HCT116 (cell line): Measurements from ENCODE around the gene PLCXD3. TPM values are rescaled to one million over a fixed set of nuclear protein-coding genes. Genes with fewer than 3 reads are reported as not detected.

Experiments used
- ATAC-seq: fragments of 200-7000 bp; cut with Tn5 transposase; 2 replicates; pipeline ENCODE4 v1.9.1; 2020; ENCODE audit warnings: mild to moderate bottlenecking, moderate library complexity
- BruUV-seq: library from RNA; stranded (reverse); fragments of 400-500 nt; replicated peaks from 2 replicates; lab custom pipeline; 2021; lab: Mats Ljungman, UMichigan
- CTCF ChIA-PET: fragments of 300-600 bp; sonication (Branson Sonifier 250); formaldehyde crosslinking; loops from one replicate; lab custom pipeline; 2021; ENCODE audit warnings: antibody characterized with exemption; lab: Charles Lee
- POLR2A ChIA-PET: fragments of 300-600, 350-600 bp; sonication (Branson Sonifier 250); formaldehyde crosslinking; loops from one replicate; lab custom pipeline; 2021; ENCODE audit warnings: antibody characterized with exemption; lab: Charles Lee
- RAD21 ChIA-PET, 2 experiments: fragments of 300-600 bp; sonication (Branson Sonifier 250); formaldehyde crosslinking; loops; one replicate each; lab custom pipeline; 2023; ENCODE audit warnings: low total read pairs in 2 of 2; ENCODE audit not compliant: uncharacterized antibody in 2 of 2, unreplicated experiment in 2 of 2, low non-redundant PET in 1 of 2; lab: Charles Lee
- DNase-seq: peaks from one replicate; pipeline ENCODE4 v3.0.0-alpha.2; 2010; ENCODE audit warnings: low read depth, low spot score
- H2AFZ ChIP-seq: fragments of 200-600 bp; shearing (Covaris generic), sonication (generic); 2 replicates; pipeline ENCODE4 v1.6.1; 2017; ENCODE audit warnings: low read depth, mixed run types, mixed read lengths, antibody characterized with exemption, low read length; ENCODE audit not compliant: poor library complexity, severe bottlenecking
- H3K27ac ChIP-seq: 2 replicates; pipeline ENCODE4 v1.5.1; 2012; ENCODE audit warnings: low read depth, low read length
- H3K27me3 ChIP-seq: fragments of 200-600 bp; sonication (generic); 2 replicates; pipeline ENCODE4 v1.6.1; 2016; ENCODE audit warnings: mixed run types, low read length, mixed read lengths; ENCODE audit not compliant: insufficient read depth
- H3K36me3 ChIP-seq, 2 experiments: fragments of 200-500 bp in 1 of 2; fragments of 200-600 bp in 1 of 2; sonication (Bioruptor generic) in 1 of 2; sonication (generic) in 1 of 2; 2 replicates each; pipeline versions ENCODE4 v1.5.1 to v1.6.1; 2014 to 2016; ENCODE audit warnings: low read length in 2 of 2, inconsistent platforms in 1 of 2, mixed read lengths in 1 of 2, mixed run types in 1 of 2; ENCODE audit not compliant: insufficient read depth in 2 of 2, control insufficient read depth in 1 of 2
- H3K4me1 ChIP-seq, 2 experiments: fragments of 200-600 bp in 1 of 2; sonication (generic) in 1 of 2; 2 replicates each; pipeline versions ENCODE4 v1.5.1 to v1.6.1; 2012 to 2017; ENCODE audit warnings: low read length in 2 of 2, inconsistent platforms in 1 of 2, mild to moderate bottlenecking in 1 of 2, mixed read lengths in 1 of 2, mixed run types in 1 of 2, moderate library complexity in 1 of 2; ENCODE audit not compliant: insufficient read depth in 2 of 2, control insufficient read depth in 1 of 2
- H3K4me2 ChIP-seq: fragments of 200-600 bp; sonication (generic); 2 replicates; pipeline ENCODE4 v1.6.1; 2017; ENCODE audit warnings: mixed run types, low read length, mixed read lengths
- H3K4me3 ChIP-seq, 2 experiments: fragments of 200-600 bp in 1 of 2; sonication (generic) in 1 of 2; replicated peaks in 1 of 2; 2 replicates each; pipeline ENCODE4 v1.5.1; 2011 to 2016; ENCODE audit warnings: low read length in 2 of 2, control low read depth in 1 of 2, low read depth in 1 of 2, mild to moderate bottlenecking in 1 of 2, mixed read lengths in 1 of 2, mixed run types in 1 of 2
- H3K79me2 ChIP-seq: fragments of 200-600 bp; sonication (generic); 2 replicates; pipeline ENCODE4 v1.6.1; 2017; ENCODE audit warnings: mild to moderate bottlenecking, mixed run types, low read length, moderate library complexity, mixed read lengths; ENCODE audit not compliant: insufficient read depth
- H3K9ac ChIP-seq: fragments of 200-600 bp; sonication (generic); 2 replicates; pipeline ENCODE4 v1.6.1; 2016; ENCODE audit warnings: low read length, mixed read lengths
- H3K9me2 ChIP-seq: fragments of 200-600 bp; sonication (generic), shearing (Covaris generic); 2 replicates; pipeline ENCODE4 v1.6.1; 2017; ENCODE audit warnings: mixed run types, mild to moderate bottlenecking, moderate library complexity; ENCODE audit not compliant: insufficient read depth
- H3K9me3 ChIP-seq, 2 experiments: fragments of 200-500 bp in 1 of 2; fragments of 200-600 bp in 1 of 2; sonication (Bioruptor generic) in 1 of 2; sonication (generic) in 1 of 2; 2 replicates each; pipeline ENCODE4 v1.6.1; 2014 to 2017; ENCODE audit warnings: low read length in 2 of 2, mixed read lengths in 2 of 2, inconsistent platforms in 1 of 2, low read depth in 1 of 2, mild to moderate bottlenecking in 1 of 2, mixed run types in 1 of 2, moderate library complexity in 1 of 2; ENCODE audit not compliant: control insufficient read depth in 1 of 2, insufficient read depth in 1 of 2
- H4K20me1 ChIP-seq: fragments of 200-600 bp; sonication (generic), shearing (Covaris generic); 2 replicates; pipeline ENCODE4 v1.6.1; 2017; ENCODE audit warnings: mixed run types, mild to moderate bottlenecking, moderate library complexity; ENCODE audit not compliant: insufficient read depth
- CEBPB ChIP-seq: IDR thresholded peaks from 2 replicates; pipeline ENCODE4 v1.6.1; 2012; ENCODE audit warnings: low read depth
- CTCF ChIP-seq, 3 experiments: fragments of 200-600 bp in 1 of 3; sonication (generic) in 1 of 3; IDR thresholded peaks in 2 of 3; conservative IDR thresholded peaks in 1 of 3; 2 replicates each; pipeline ENCODE4 v1.5.1; 2012 to 2017; ENCODE audit warnings: low read depth in 2 of 3, low read length in 2 of 3, antibody characterized with exemption in 1 of 3, borderline replicate concordance in 1 of 3, control low read depth in 1 of 3, mild to moderate bottlenecking in 1 of 3, mixed read lengths in 1 of 3, mixed run types in 1 of 3, moderate library complexity in 1 of 3; ENCODE audit not compliant: insufficient read depth in 1 of 3
- EGR1 ChIP-seq: IDR thresholded peaks from 2 replicates; pipeline ENCODE4 v1.6.1; 2012; ENCODE audit warnings: low read depth
- ELF1 ChIP-seq: IDR thresholded peaks from 2 replicates; pipeline ENCODE4 v1.6.1; 2012; ENCODE audit warnings: low read depth, borderline replicate concordance
- EZH2 ChIP-seq: fragments of 200-600 bp; sonication (generic); IDR thresholded peaks from 2 replicates; pipeline ENCODE4 v1.6.1; 2017; ENCODE audit warnings: antibody characterized with exemption, mixed run types
- EZH2phosphoT487 ChIP-seq: fragments of 200-600 bp; IDR thresholded peaks from 2 replicates; pipeline ENCODE4 v1.6.1; 2018; ENCODE audit warnings: antibody characterized with exemption, borderline replicate concordance
- FOSL1 ChIP-seq: IDR thresholded peaks from 2 replicates; pipeline ENCODE4 v1.6.1; 2012; ENCODE audit warnings: low read depth
- JUND ChIP-seq: IDR thresholded peaks from 2 replicates; pipeline ENCODE4 v1.6.1; 2012
- MAX ChIP-seq: IDR thresholded peaks from 2 replicates; pipeline ENCODE4 v1.6.1; 2012
- POLR2A ChIP-seq: IDR thresholded peaks from 2 replicates; pipeline ENCODE4 v1.7.0; 2011; ENCODE audit warnings: borderline replicate concordance; ENCODE audit not compliant: insufficient read depth, insufficient read length; ENCODE audit errors: extremely low read depth
- RAD21 ChIP-seq: IDR thresholded peaks from 2 replicates; pipeline ENCODE4 v1.6.1; 2012; ENCODE audit warnings: low read depth, mild to moderate bottlenecking
- REST ChIP-seq: IDR thresholded peaks from 2 replicates; pipeline ENCODE4 v1.6.1; 2012; ENCODE audit warnings: low read depth
- SIN3A ChIP-seq: IDR thresholded peaks from 2 replicates; pipeline ENCODE4 v1.6.1; 2012; ENCODE audit warnings: low read depth
- SP1 ChIP-seq: IDR thresholded peaks from 2 replicates; pipeline ENCODE4 v1.6.1; 2012; ENCODE audit warnings: low read depth
- SRF ChIP-seq: IDR thresholded peaks from 2 replicates; pipeline ENCODE4 v1.6.1; 2012; ENCODE audit warnings: low read depth
- YY1 ChIP-seq: IDR thresholded peaks from 2 replicates; pipeline ENCODE4 v1.6.1; 2011; ENCODE audit warnings: low read length, low read depth, moderate library complexity, mild to moderate bottlenecking; ENCODE audit not compliant: insufficient replicate concordance; ENCODE audit errors: extremely low read depth
- intact Hi-C: fragments of 100-400 bp; cut with micrococcal nuclease; formaldehyde crosslinking; loops from 2 replicates; pipeline ENCODE4 v1.10.0; 2022
- total RNA-seq: library from RNA; stranded (reverse); gene quantifications from one replicate; pipeline ENCODE4 v1.2.1, GENCODE V29; 2021; ENCODE audit not compliant: unreplicated experiment

The PLCXD3 gene
- total RNA-seq, 1 experiment from 2014 or later = not detected

DNA sequence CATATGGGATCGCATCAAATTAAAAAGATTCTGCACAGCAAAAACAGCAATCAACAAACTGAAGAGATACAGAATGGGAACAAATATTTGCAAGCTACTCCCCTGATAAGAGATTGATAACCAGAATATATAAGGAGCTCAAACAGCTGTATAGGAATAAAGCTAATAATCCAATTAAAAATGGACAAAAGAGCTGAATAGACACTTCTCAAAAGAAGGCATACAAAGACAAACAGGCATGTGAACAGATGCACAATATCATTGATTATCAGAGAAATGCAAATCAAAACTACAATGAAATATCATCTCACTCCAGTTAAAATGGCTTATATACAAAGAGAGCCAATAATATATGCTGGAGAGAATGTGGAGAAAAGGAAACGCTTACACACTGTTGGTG lies 110.6 kb downstream of the PLCXD3 start:
- H2AFZ ChIP-seq = no peak overlapping the region
- CTCF ChIA-PET = no interaction called here
- BruUV-seq = no TSS peak

DNA sequence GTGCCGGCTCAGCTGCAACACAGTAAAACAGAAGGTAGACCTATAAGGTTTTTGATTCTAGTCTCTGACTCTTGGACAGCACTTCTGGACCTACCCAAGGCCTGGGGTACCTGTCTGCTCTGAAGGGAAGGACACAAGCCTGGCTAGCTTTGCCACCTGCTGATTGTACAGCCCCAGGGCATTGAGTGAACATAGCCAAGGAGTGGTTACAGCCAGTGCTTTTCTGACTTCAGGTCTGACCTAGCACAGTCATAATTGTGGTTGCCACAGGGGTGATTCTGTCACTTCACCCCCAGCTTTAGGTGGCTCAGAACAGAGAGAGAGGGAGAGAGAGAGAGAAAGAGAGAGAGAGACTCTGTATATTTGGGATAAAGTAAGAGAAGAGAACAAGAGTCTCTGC lies 118.4 kb downstream of the PLCXD3 start:
- Histone ChIP-seq H3K4me2 (no peak overlapping the region), H3K9me2 (no peaks in the 10 kb centered on the region), H3K79me2 (no peaks in the 10 kb centered on the region), H2AFZ (no peak overlapping the region), H3K9me3 (no peaks in the 10 kb centered on the region), H3K4me1 (no peaks in the 10 kb centered on the region), H4K20me1 (no peaks in the 10 kb centered on the region), H3K27me3 (no peaks in the 10 kb centered on the region), H3K4me3 (no peak overlapping the region), H3K27ac (no peak overlapping the region), H3K36me3 (no peaks in the 10 kb centered on the region), H3K9ac (no peak overlapping the region)
- POLR2A ChIA-PET = no interaction called here
- CTCF ChIA-PET = no interaction called here
- RAD21 ChIA-PET = no interaction called here
- ATAC-seq = no peak
- no peak for DNase-seq
- intact Hi-C loops = no loop called here
- BruUV-seq = no TSS peak
- no peak for TF ChIP-seq JUND
- no peak for TF ChIP-seq EZH2
- no peak for TF ChIP-seq SRF
- TF ChIP-seq SP1 = no peak
- TF ChIP-seq EGR1 = no peak
- no peak for TF ChIP-seq CEBPB
- TF ChIP-seq RAD21 = no peak
- no peak for TF ChIP-seq CTCF (IDR thresholded peaks at IDR 0.05 in 2 of 3, conservative IDR thresholded peaks at IDR 0.05 in 1 of 3; ENCODE audit: borderline replicate concordance in 1 of 3, insufficient read depth in 1 of 3, low read depth in 2 of 3, low read length in 2 of 3)
- no peak for TF ChIP-seq FOSL1
- no peak for TF ChIP-seq MAX
- TF ChIP-seq REST = no peak
- TF ChIP-seq SIN3A = no peak
- TF ChIP-seq POLR2A = no peak
- TF ChIP-seq YY1 = no peak
- no peak for TF ChIP-seq ELF1
- TF ChIP-seq EZH2phosphoT487 = no peak

More for the DNA sequence above, 110.6 kb downstream of the PLCXD3 start:
- Histone ChIP-seq H4K20me1 (no peaks in the 10 kb centered on the region), H3K27ac (no peak overlapping the region), H3K27me3 (no peaks in the 10 kb centered on the region), H3K9me3 (peaks cover 0 to 5% of the 10 kb centered on the region in 2 experiments; a peak in 1 of 4 replicates), H3K36me3 (no peaks in the 10 kb centered on the region), H3K4me2 (no peak overlapping the region), H3K9me2 (no peaks in the 10 kb centered on the region), H3K79me2 (no peaks in the 10 kb centered on the region), H3K4me3 (no peak overlapping the region), H3K4me1 (no peaks in the 10 kb centered on the region), H3K9ac (no peak overlapping the region)
- POLR2A ChIA-PET = no interaction called here
- no peak for TF ChIP-seq RAD21
- no peak for TF ChIP-seq EZH2
- no peak for TF ChIP-seq YY1
- TF ChIP-seq SP1 = no peak
- no peak for TF ChIP-seq FOSL1
- DNase-seq = no peak
- ATAC-seq = no peak
- RAD21 ChIA-PET = no interaction called here
- intact Hi-C loops = no loop called here
